Uterus (tissue), 4 donors: Measurements from ENCODE around the gene TRIP10. TPM values are rescaled to one million over a fixed set of nuclear protein-coding genes. Genes with fewer than 3 reads are reported as not detected.

Source experiments
- DNase-seq, 2 donors: peaks; one replicate each; pipeline ENCODE4 v3.0.0-alpha.2; 2019 to 2020
- H3K27ac ChIP-seq, 2 donors: fragments of 200-600 bp; sonication (generic); 1 replicate in 1 of 2; 2 replicates in 1 of 2; pipeline ENCODE4 v1.5.1; 2016 to 2018
- H3K27me3 ChIP-seq, 2 donors: fragments of 200-600 bp; sonication (generic); one replicate each; pipeline ENCODE4 v1.5.1; 2018 to 2019; ENCODE audit warnings: control low read depth in 1 of 2
- H3K36me3 ChIP-seq, 2 donors: fragments of 200-600 bp; sonication (generic); one replicate each; pipeline ENCODE4 v1.5.1; 2019; ENCODE audit warnings: control low read depth in 1 of 2
- H3K4me1 ChIP-seq, 2 donors: fragments of 200-600 bp; sonication (generic); one replicate each; pipeline ENCODE4 v1.5.1; 2018 to 2019; ENCODE audit warnings: control low read depth in 1 of 2
- H3K4me3 ChIP-seq, 2 donors: fragments of 200-600 bp; sonication (generic); 1 replicate in 1 of 2; 2 replicates in 1 of 2; pipeline ENCODE4 v1.5.1; 2018 to 2019; ENCODE audit warnings: mild to moderate bottlenecking in 1 of 2
- H3K9me3 ChIP-seq, 2 donors: fragments of 200-600 bp; sonication (generic); one replicate each; pipeline ENCODE4 v1.5.1; 2019; ENCODE audit warnings: control low read depth in 1 of 2
- CTCF ChIP-seq, 4 experiments: fragments of 200-600 bp in 2 of 4; fragments of 450-650 bp in 2 of 4; sonication (generic) in 2 of 4; IDR thresholded peaks; one replicate each; pipeline ENCODE4 v1.5.1; 2016 to 2019; ENCODE audit warnings: antibody characterized with exemption in 4 of 4, mild to moderate bottlenecking in 2 of 4, moderate library complexity in 1 of 4
- POLR2A ChIP-seq, 2 donors: fragments of 450-650 bp; IDR thresholded peaks; one replicate each; pipeline ENCODE4 v1.6.1; 2016; ENCODE audit warnings: antibody characterized with exemption in 2 of 2, mild to moderate bottlenecking in 1 of 2, moderate library complexity in 1 of 2
- intact Hi-C: fragments of 100-400 bp; cut with DNase I; formaldehyde crosslinking; loops from one replicate; pipeline ENCODE4 v1.15.1; 2023; ENCODE audit warnings: low total_unique reads
- total RNA-seq, 4 donors: library from RNA; depleted of rRNA in 3 of 4; stranded (reverse); fragments of >200 nt in 3 of 4; gene quantifications; one replicate each; pipeline versions ENCODE4 v1.1.0 to v1.2.4, GENCODE V29; 2014 to 2023
- donor health status: DM: yes; HTN: yes; CAD: no.

TRIP10 gene
- total RNA-seq, 4 donors from 2014 or later, result 36.0 to 144 (median 48.2) TPM

- H3K9me3 ChIP-seq, result no peaks in the 10 kb centered on the region
- no peaks in the 10 kb centered on the region for H3K4me1 ChIP-seq
- DNase-seq, result peak; percentile 86
- intact Hi-C loops, result no loop called here
- peak within 1 kb of the TSS; percentile 49 to 63 for H3K27ac ChIP-seq
- no peaks in the 10 kb centered on the region for H3K27me3 ChIP-seq
- peak within 1 kb of the TSS in 1 of 2 donors; percentile 34 for H3K4me3 ChIP-seq
- H3K36me3 ChIP-seq, result no peaks in the 10 kb centered on the region
- TF ChIP-seq POLR2A (IDR thresholded peaks at IDR 0.05), result peak in 1 of 2 donors; percentile 24
- no peak for TF ChIP-seq CTCF (IDR thresholded peaks at IDR 0.05)
Observed at GRCh38 chr19:6720369-6721137, 18.9 kb upstream of the TRIP10 start, which contains the start of gene C3. TSS of gene C3 (minus strand) at chr19:6720650. CDS start at chr19:6720589, 61 bp downstream.

GRCh38 chr19:6721138-6721474 is 18.4 kb upstream of the TRIP10 start:
- intact Hi-C loops, result no loop called here
- Histone ChIP-seq H3K9me3 (no peaks in the 10 kb centered on the region), H3K27me3 (no peaks in the 10 kb centered on the region), H3K36me3 (no peaks in the 10 kb centered on the region), H3K27ac (peak overlapping the region; percentile 49), H3K4me3 (no peak overlapping the region), H3K4me1 (no peaks in the 10 kb centered on the region)
- TF ChIP-seq POLR2A (IDR thresholded peaks at IDR 0.05), result no peak
- TF ChIP-seq CTCF (IDR thresholded peaks at IDR 0.05), result no peak
- no peak for DNase-seq

GRCh38 chr19:6721773-6722172 is 17.7 kb upstream of the TRIP10 start:
- intact Hi-C loops, result no loop called here
- H3K4me1 ChIP-seq, result no peaks in the 10 kb centered on the region
- peak overlapping the region in 1 of 2 donors; percentile 40 for H3K27ac ChIP-seq

GRCh38 chr19:6723108-6723618 is 16.3 kb upstream of the TRIP10 start:
- Histone ChIP-seq H3K9me3 (no peaks in the 10 kb centered on the region), H3K4me1 (no peaks in the 10 kb centered on the region), H3K27ac (peak overlapping the region in 1 of 2 donors; percentile 63), H3K27me3 (no peaks in the 10 kb centered on the region), H3K36me3 (no peaks in the 10 kb centered on the region), H3K4me3 (no peak overlapping the region)
- peak; percentile 82 to 84 for DNase-seq
- intact Hi-C loops, result no loop called here
- TF ChIP-seq POLR2A (IDR thresholded peaks at IDR 0.05) (no peak), CTCF (IDR thresholded peaks at IDR 0.05) (no peak)

More at GRCh38 chr19:6721773-6722172, 17.7 kb upstream of the TRIP10 start:
- TF ChIP-seq POLR2A (IDR thresholded peaks at IDR 0.05) (no peak), CTCF (IDR thresholded peaks at IDR 0.05) (no peak)
- H3K27me3 ChIP-seq, result no peaks in the 10 kb centered on the region
- DNase-seq, result no peak
- H3K4me3 ChIP-seq, result no peak overlapping the region
- no peaks in the 10 kb centered on the region for H3K36me3 ChIP-seq
- no peaks in the 10 kb centered on the region for H3K9me3 ChIP-seq

GRCh38 chr19:6723738-6724137 is 15.7 kb upstream of the TRIP10 start:
- intact Hi-C loops, result no loop called here
- H3K27ac ChIP-seq, result peak overlapping the region; percentile 41 to 63
- no peaks in the 10 kb centered on the region for H3K36me3 ChIP-seq
- no peak for DNase-seq
- H3K27me3 ChIP-seq, result no peaks in the 10 kb centered on the region
- no peaks in the 10 kb centered on the region for H3K4me1 ChIP-seq
- no peaks in the 10 kb centered on the region for H3K9me3 ChIP-seq
- no peak overlapping the region for H3K4me3 ChIP-seq
- TF ChIP-seq POLR2A (IDR thresholded peaks at IDR 0.05), result no peak
- TF ChIP-seq CTCF (IDR thresholded peaks at IDR 0.05), result no peak
